Mesenchymal stem cell (in vitro differentiated cells and primary cell): ENCODE data around the gene SNAPIN.
"Not testable (repeated sequence)": the region's sequence is repeated elsewhere in the genome, so short reads cannot be mapped to it uniquely, and the experiment has no call there.

Experiments
- DNase-seq: peaks from one replicate; pipeline ENCODE4 v3.0.0-alpha.2; 2013
- H2AFZ ChIP-seq: one replicate; pipeline ENCODE4 v1.6.1; 2013; ENCODE audit warnings: low read depth, mild to moderate bottlenecking, control low read depth, inconsistent platforms, low read length, moderate library complexity
- H2AK5ac ChIP-seq: 2 replicates; pipeline ENCODE4 v1.6.1; 2013; ENCODE audit warnings: low read length, moderate library complexity, mild to moderate bottlenecking, inconsistent platforms; ENCODE audit not compliant: severe bottlenecking
- H2BK120ac ChIP-seq: one replicate; pipeline ENCODE4 v1.6.1; 2013; ENCODE audit warnings: low read depth, mild to moderate bottlenecking, inconsistent platforms, low read length, moderate library complexity
- H2BK12ac ChIP-seq, 2 experiments: one replicate each; pipeline ENCODE4 v1.6.1; 2013; ENCODE audit warnings: inconsistent platforms in 2 of 2, low read length in 2 of 2, mild to moderate bottlenecking in 2 of 2, moderate library complexity in 2 of 2, control low read depth in 1 of 2
- H2BK15ac ChIP-seq: one replicate; pipeline ENCODE4 v1.6.1; 2013; ENCODE audit warnings: mild to moderate bottlenecking, low read depth, inconsistent platforms; ENCODE audit not compliant: poor library complexity, severe bottlenecking
- H2BK5ac ChIP-seq: 2 replicates; pipeline ENCODE4 v1.6.1; 2013; ENCODE audit warnings: low read depth, mild to moderate bottlenecking, low read length, control low read depth, inconsistent platforms; ENCODE audit not compliant: poor library complexity, severe bottlenecking
- H3K14ac ChIP-seq, 2 experiments: one replicate each; pipeline ENCODE4 v1.6.1; 2013; ENCODE audit warnings: inconsistent platforms in 2 of 2, low read length in 2 of 2, control low read depth in 1 of 2, mild to moderate bottlenecking in 1 of 2, moderate library complexity in 1 of 2
- H3K18ac ChIP-seq, 2 experiments: one replicate each; pipeline ENCODE4 v1.6.1; 2013; ENCODE audit warnings: inconsistent platforms in 2 of 2, low read length in 2 of 2, control low read depth in 1 of 2, low read depth in 1 of 2, mild to moderate bottlenecking in 1 of 2
- H3K23ac ChIP-seq, 2 experiments: one replicate each; pipeline ENCODE4 v1.6.1; 2013; ENCODE audit warnings: inconsistent platforms in 2 of 2, low read length in 2 of 2, mild to moderate bottlenecking in 2 of 2, moderate library complexity in 2 of 2, control low read depth in 1 of 2
- H3K27ac ChIP-seq: 2 replicates; pipeline ENCODE4 v1.5.1; 2013; ENCODE audit warnings: mild to moderate bottlenecking, moderate library complexity, low read length, control low read depth, inconsistent platforms; ENCODE audit not compliant: poor library complexity, severe bottlenecking
- H3K27me3 ChIP-seq, 2 experiments: 2 replicates each; pipeline versions ENCODE4 v1.6.1 to v1.7.0; 2013; ENCODE audit warnings: low read length in 2 of 2, mild to moderate bottlenecking in 2 of 2, moderate library complexity in 2 of 2, control low read depth in 1 of 2, inconsistent platforms in 1 of 2; ENCODE audit not compliant: control insufficient read depth in 1 of 2, insufficient read depth in 1 of 2
- H3K36me3 ChIP-seq, 2 experiments: 2 replicates each; pipeline versions ENCODE4 v1.6.1 to v1.7.0; 2013; ENCODE audit warnings: low read length in 2 of 2, control low read depth in 1 of 2, inconsistent platforms in 1 of 2, low read depth in 1 of 2, mild to moderate bottlenecking in 1 of 2; ENCODE audit not compliant: insufficient read depth in 2 of 2, control insufficient read depth in 1 of 2
- H3K4ac ChIP-seq, 2 experiments: one replicate each; pipeline ENCODE4 v1.6.1; 2013; ENCODE audit warnings: inconsistent platforms in 2 of 2, low read length in 2 of 2, mild to moderate bottlenecking in 2 of 2, moderate library complexity in 2 of 2, control low read depth in 1 of 2, low read depth in 1 of 2
- H3K4me1 ChIP-seq: 2 replicates; pipeline ENCODE4 v1.6.1; 2013; ENCODE audit warnings: low read depth, low read length, control low read depth; ENCODE audit not compliant: control insufficient read depth, insufficient read depth
- H3K4me2 ChIP-seq: 2 replicates; pipeline ENCODE4 v1.6.1; 2013; ENCODE audit warnings: low read length, mild to moderate bottlenecking, inconsistent platforms; ENCODE audit not compliant: poor library complexity, severe bottlenecking
- H3K4me3 ChIP-seq, 2 experiments: 2 replicates each; pipeline versions ENCODE4 v1.5.1 to v1.7.0; 2013; ENCODE audit warnings: low read length in 2 of 2, mild to moderate bottlenecking in 2 of 2, control low read depth in 1 of 2, low read depth in 1 of 2; ENCODE audit not compliant: insufficient read depth in 1 of 2
- H3K79me1 ChIP-seq: replicated peaks from 2 replicates; pipeline ENCODE4 v1.6.1; 2013; ENCODE audit warnings: mild to moderate bottlenecking, control low read depth, low read length, inconsistent platforms; ENCODE audit not compliant: poor library complexity, severe bottlenecking
- H3K9ac ChIP-seq: 2 replicates; pipeline ENCODE4 v1.7.0; 2013; ENCODE audit warnings: mild to moderate bottlenecking, low read length, moderate library complexity
- H3K9me3 ChIP-seq: 2 replicates; pipeline ENCODE4 v1.7.0; 2013; ENCODE audit warnings: mild to moderate bottlenecking, low read length; ENCODE audit not compliant: control insufficient read depth
- H4K8ac ChIP-seq: one replicate; pipeline ENCODE4 v1.6.1; 2013; ENCODE audit warnings: inconsistent platforms, mild to moderate bottlenecking, low read length, moderate library complexity
- H4K91ac ChIP-seq: one replicate; pipeline ENCODE4 v1.6.1; 2013; ENCODE audit warnings: mild to moderate bottlenecking, low read length, inconsistent platforms
- WGBS: methylation state at CpG from one replicate; pipeline ENCODE4 v1.1.7; 2013; ENCODE audit warnings: mixed read lengths; 5-methylcytosine and 5-hydroxymethylcytosine counted together

The SNAPIN gene

GRCh38 chr1:153670859-153671627, 12.5 kb downstream of the SNAPIN start, which contains the start of gene ILF2:
Gene ILF2, minus strand, starts transcription at chr1:153670993. Its CDS starts 71 bp downstream, at chr1:153670922.
- Histone ChIP-seq H3K27me3 (no peaks in the 10 kb centered on the region), H3K4me3 (peak within 1 kb of the TSS; percentile 93 to 99), H2AFZ (no peak within 1 kb of the TSS), H2BK120ac (no peak within 1 kb of the TSS), H2BK5ac (no peak within 1 kb of the TSS), H3K36me3 (peaks cover 26 to 38% of the 10 kb centered on the region in 2 experiments), H3K4me2 (peak within 1 kb of the TSS; percentile 95), H3K14ac (peak within 1 kb of the TSS in 1 of 2 experiments; percentile 75), H4K91ac (no peak within 1 kb of the TSS), H3K79me1 (peaks cover 12% of the 10 kb centered on the region), H3K9me3 (no peaks in the 10 kb centered on the region), H3K4me1 (peaks cover 4% of the 10 kb centered on the region), H3K9ac (peak within 1 kb of the TSS; percentile 94), H3K4ac (peak within 1 kb of the TSS; percentile 13 to 96), H3K18ac (peak within 1 kb of the TSS in 1 of 2 experiments; percentile 73), H2BK15ac (no peak within 1 kb of the TSS), H3K23ac (peak within 1 kb of the TSS in 1 of 2 experiments; percentile 40), H4K8ac (peak within 1 kb of the TSS; percentile 87), H2BK12ac (peak within 1 kb of the TSS in 1 of 2 experiments; percentile 31), H3K27ac (peak within 1 kb of the TSS; percentile 75), H2AK5ac (peak within 1 kb of the TSS; percentile 44)
- DNase-seq, result peak; percentile 100
- under 1% methylated on average over 27 of the region's 35 CpGs for WGBS

GRCh38 chr1:153671628-153672353, 13.3 kb downstream of the SNAPIN start:
- DNase-seq, result not testable (repeated sequence)

GRCh38 chr1:153673511-153673910, 15.0 kb downstream of the SNAPIN start:
- no peak for DNase-seq
- Histone ChIP-seq H3K23ac (no peak overlapping the region), H3K4me3 (no peak overlapping the region), H3K27ac (no peak overlapping the region), H2BK120ac (no peak overlapping the region), H2BK12ac (no peak overlapping the region), H3K18ac (no peak overlapping the region), H2BK15ac (no peak overlapping the region), H3K9me3 (no peaks in the 10 kb centered on the region), H3K27me3 (peaks cover 0 to 8% of the 10 kb centered on the region in 2 experiments), H3K4me2 (no peak overlapping the region), H4K8ac (no peak overlapping the region), H3K36me3 (peaks cover 8 to 14% of the 10 kb centered on the region in 2 experiments), H3K79me1 (no peaks in the 10 kb centered on the region), H2AFZ (no peak overlapping the region), H3K4ac (no peak overlapping the region), H2BK5ac (no peak overlapping the region), H4K91ac (no peak overlapping the region), H3K4me1 (peaks cover 9% of the 10 kb centered on the region), H3K14ac (no peak overlapping the region), H3K9ac (no peak overlapping the region), H2AK5ac (no peak overlapping the region)
- 94% methylated on average over 2 of the region's 2 CpGs for WGBS

More at GRCh38 chr1:153671628-153672353, 13.3 kb downstream of the SNAPIN start:
- H4K8ac ChIP-seq, H3K27me3 ChIP-seq, H2BK15ac ChIP-seq, H3K14ac ChIP-seq, H3K79me1 ChIP-seq, H2BK120ac ChIP-seq, H4K91ac ChIP-seq, H3K4me1 ChIP-seq, H3K9me3 ChIP-seq, H2AK5ac ChIP-seq, H2BK5ac ChIP-seq, H3K23ac ChIP-seq, H3K4ac ChIP-seq, H3K18ac ChIP-seq, H2AFZ ChIP-seq: not testable (repeated sequence)
- Histone ChIP-seq H3K9ac (peak overlapping the region; percentile 74), H3K4me2 (peak overlapping the region; percentile 65), H2BK12ac (peak overlapping the region in 1 of 2 experiments; percentile 31), H3K36me3 (peaks cover 19 to 31% of the 10 kb centered on the region in 2 experiments), H3K27ac (peak overlapping the region; percentile 75), H3K4me3 (peak overlapping the region; percentile 43 to 73)
- WGBS, result 12% methylated on average over 26 of the region's 28 CpGs
